SK-N-SH treated with all-trans-retinoic acid at 6 μM for 48 hours (cell line): ENCODE results near the gene MYLK.

Experiments used
- ATAC-seq: fragments of 200-7000 bp; cut with Tn5 transposase; 3 replicates; pipeline ENCODE4 v1.9.1; 2020; ENCODE audit warnings: mild to moderate bottlenecking, moderate library complexity
- ARNTL ChIP-seq: fragments of 450-650 bp; formaldehyde crosslinking; IDR thresholded peaks from 2 replicates; pipeline ENCODE4 v1.5.0; 2020; ENCODE audit warnings: low read depth, mild to moderate bottlenecking, moderate library complexity, borderline replicate concordance
- BACH2 ChIP-seq: fragments of 250-450 bp; sonication (Bioruptor Pico); IDR thresholded peaks from 2 replicates; pipeline ENCODE4 v1.9.0; 2021; ENCODE audit warnings: mild to moderate bottlenecking, borderline replicate concordance
- CREB5 ChIP-seq: fragments of 250-450 bp; sonication (Bioruptor Pico); IDR thresholded peaks from 2 replicates; pipeline ENCODE4 v1.5.1; 2020; ENCODE audit warnings: low read depth, mild to moderate bottlenecking, moderate library complexity
- ESRRG ChIP-seq: fragments of 250-450 bp; sonication (Bioruptor Pico); IDR thresholded peaks from 2 replicates; pipeline ENCODE4 v1.6.1; 2021; ENCODE audit warnings: mild to moderate bottlenecking
- GLIS3 ChIP-seq: fragments of 250-450 bp; sonication (Bioruptor Pico); IDR thresholded peaks from 2 replicates; pipeline ENCODE4 v1.5.0; 2020; ENCODE audit warnings: mild to moderate bottlenecking, moderate library complexity
- ISL1 ChIP-seq: fragments of 250-450 bp; sonication (Bioruptor Pico); IDR thresholded peaks from 2 replicates; pipeline ENCODE4 v2.1.2; 2022; ENCODE audit warnings: mild to moderate bottlenecking, moderate library complexity
- OSR1 ChIP-seq: fragments of 250-450 bp; sonication (Bioruptor Pico); IDR thresholded peaks from 2 replicates; pipeline ENCODE4 v1.8.0; 2022; ENCODE audit warnings: moderate library complexity, mild to moderate bottlenecking, inconsistent platforms
- PATZ1 ChIP-seq: fragments of 250-450 bp; sonication (Bioruptor Pico); IDR thresholded peaks from 2 replicates; pipeline ENCODE4 v1.8.0; 2020; ENCODE audit warnings: mild to moderate bottlenecking, moderate library complexity, borderline replicate concordance
- POU6F1 ChIP-seq: fragments of 250-450 bp; sonication (Bioruptor Pico); IDR thresholded peaks from 2 replicates; pipeline ENCODE4 v1.8.0; 2021; ENCODE audit warnings: low read depth, mild to moderate bottlenecking, moderate library complexity, borderline replicate concordance
- PPARA ChIP-seq: fragments of 250-450 bp; sonication (Bioruptor Pico); IDR thresholded peaks from 2 replicates; pipeline ENCODE4 v1.5.0; 2020; ENCODE audit warnings: mild to moderate bottlenecking, borderline replicate concordance
- RARB ChIP-seq: fragments of 250-450 bp; sonication (Bioruptor Pico); IDR thresholded peaks from 2 replicates; pipeline ENCODE4 v1.8.0; 2021; ENCODE audit warnings: mild to moderate bottlenecking, moderate library complexity
- SNAI2 ChIP-seq: fragments of 250-450 bp; sonication (Bioruptor Pico); IDR thresholded peaks from 2 replicates; pipeline ENCODE4 v1.5.0; 2020; ENCODE audit warnings: mild to moderate bottlenecking, moderate library complexity
- TCF4 ChIP-seq: fragments of 250-450 bp; sonication (Bioruptor Pico); IDR thresholded peaks from 2 replicates; pipeline ENCODE4 v1.8.0; 2021; ENCODE audit warnings: mild to moderate bottlenecking, moderate library complexity, borderline replicate concordance
- TSHZ2 ChIP-seq: fragments of 250-450 bp; sonication (Bioruptor Pico); IDR thresholded peaks from 2 replicates; pipeline ENCODE4 v1.5.0; 2020; ENCODE audit warnings: mild to moderate bottlenecking, moderate library complexity
- ZC3H10 ChIP-seq: fragments of 250-450 bp; sonication (Bioruptor Pico); IDR thresholded peaks from 2 replicates; pipeline ENCODE4 v1.5.1; 2021; ENCODE audit warnings: mild to moderate bottlenecking, moderate library complexity
- ZFP3 ChIP-seq: fragments of 250-450 bp; sonication (Bioruptor Pico); IDR thresholded peaks from 2 replicates; pipeline ENCODE4 v1.5.0; 2020; ENCODE audit warnings: mild to moderate bottlenecking, moderate library complexity
- ZFP30 ChIP-seq: fragments of 450-650 bp; formaldehyde crosslinking; IDR thresholded peaks from 2 replicates; pipeline ENCODE4 v1.5.0; 2022; ENCODE audit warnings: mild to moderate bottlenecking, moderate library complexity
- ZNF565 ChIP-seq: fragments of 450-650 bp; formaldehyde crosslinking; conservative IDR thresholded peaks from 2 replicates; pipeline ENCODE4 v1.5.0; 2020; ENCODE audit warnings: low read depth, mild to moderate bottlenecking, moderate library complexity
- ZNF70 ChIP-seq: fragments of 450-650 bp; formaldehyde crosslinking; IDR thresholded peaks from 2 replicates; pipeline ENCODE4 v1.5.0; 2020; ENCODE audit warnings: mild to moderate bottlenecking, moderate library complexity
- ZNF8 ChIP-seq: fragments of 450-650 bp; formaldehyde crosslinking; IDR thresholded peaks from 2 replicates; pipeline ENCODE4 v1.5.0; 2020; ENCODE audit warnings: mild to moderate bottlenecking, moderate library complexity

The MYLK gene

GRCh38 chr3:123635717-123636116, 248.4 kb downstream of the MYLK start:
- no peak for ATAC-seq
- TF ChIP-seq BACH2: no peak
- no peak for TF ChIP-seq PATZ1
- no peak for TF ChIP-seq OSR1 (CRISPR knock-in tag)
- no peak for TF ChIP-seq ISL1
- TF ChIP-seq SNAI2 (CRISPR knock-in tag): no peak
- no peak for TF ChIP-seq ZNF8
- TF ChIP-seq CREB5 (CRISPR knock-in tag): no peak

GRCh38 chr3:123635217-123635616, 248.9 kb downstream of the MYLK start:
- TF ChIP-seq ZFP30 (CRISPR knock-in tag) (no peak), CREB5 (CRISPR knock-in tag) (no peak), PPARA (CRISPR knock-in tag) (no peak), SNAI2 (CRISPR knock-in tag) (no peak), TCF4 (no peak), ESRRG (no peak), GLIS3 (CRISPR knock-in tag) (no peak), ARNTL (CRISPR knock-in tag) (no peak), ZNF8 (no peak), ZNF565 (CRISPR knock-in tag) (no peak), POU6F1 (CRISPR knock-in tag) (no peak), RARB (CRISPR knock-in tag) (no peak), ZNF70 (CRISPR knock-in tag) (no peak), TSHZ2 (CRISPR knock-in tag) (no peak), PATZ1 (no peak), OSR1 (CRISPR knock-in tag) (no peak), ZC3H10 (no peak), ZFP3 (CRISPR knock-in tag) (no peak), ISL1 (no peak), BACH2 (no peak)
- no peak for ATAC-seq
